Ishikawa (cell line): ENCODE measurements around the gene PPP1R36.

Source experiments
- CEBPB ChIP-seq: IDR thresholded peaks from 2 replicates; pipeline ENCODE4 v1.6.1; 2012
- CREB1 ChIP-seq: IDR thresholded peaks from 2 replicates; pipeline ENCODE4 v1.6.1; 2012; ENCODE audit warnings: low read depth
- EGR1 ChIP-seq: IDR thresholded peaks from 2 replicates; pipeline ENCODE4 v1.6.1; 2012
- EP300 ChIP-seq: IDR thresholded peaks from 2 replicates; pipeline ENCODE4 v1.6.1; 2012; ENCODE audit warnings: borderline replicate concordance
- FOXM1 ChIP-seq: IDR thresholded peaks from 2 replicates; pipeline ENCODE4 v1.6.1; 2012; ENCODE audit warnings: low read depth, borderline replicate concordance
- MAX ChIP-seq: IDR thresholded peaks from 2 replicates; pipeline ENCODE4 v1.6.1; 2012
- NFIC ChIP-seq: IDR thresholded peaks from 2 replicates; pipeline ENCODE4 v1.6.1; 2012
- RAD21 ChIP-seq: IDR thresholded peaks from 2 replicates; pipeline ENCODE4 v1.6.1; 2012; ENCODE audit warnings: low read depth
- REST ChIP-seq: IDR thresholded peaks from 2 replicates; pipeline ENCODE4 v1.6.1; 2012; ENCODE audit warnings: low read depth, mild to moderate bottlenecking
- TAF1 ChIP-seq: IDR thresholded peaks from 2 replicates; pipeline ENCODE4 v1.6.1; 2012; ENCODE audit warnings: low read depth, mild to moderate bottlenecking
- TCF12 ChIP-seq: IDR thresholded peaks from 2 replicates; pipeline ENCODE4 v1.6.1; 2012; ENCODE audit warnings: low read depth
- TEAD4 ChIP-seq: IDR thresholded peaks from 2 replicates; pipeline ENCODE4 v1.6.1; 2012
- USF1 ChIP-seq: IDR thresholded peaks from 2 replicates; pipeline ENCODE4 v1.6.1; 2012
- YY1 ChIP-seq: IDR thresholded peaks from 2 replicates; pipeline ENCODE4 v1.6.1; 2012; ENCODE audit warnings: low read depth
- ZBTB7A ChIP-seq: IDR thresholded peaks from 2 replicates; pipeline ENCODE4 v1.6.1; 2012; ENCODE audit warnings: low read depth

PPP1R36 gene

GRCh38 chr14:64549791-64550620 is at the start of gene PPP1R36:
TSS of gene PPP1R36 (plus strand) at chr14:64549961. CDS start at chr14:64549998, 37 bp downstream.
- TF ChIP-seq USF1, result no peak
- TF ChIP-seq MAX, result no peak
- TF ChIP-seq TCF12, result no peak
- no peak for TF ChIP-seq RAD21
- TF ChIP-seq YY1, result no peak
- TF ChIP-seq FOXM1, result no peak
- TF ChIP-seq TAF1, result no peak

GRCh38 chr14:64500088-64500487 is 49.7 kb upstream of the PPP1R36 start:
- TF ChIP-seq CEBPB (peak; percentile 59), ZBTB7A (no peak), TCF12 (no peak), USF1 (no peak)

- no peak for TF ChIP-seq NFIC
- TF ChIP-seq TCF12, result 0 out of 2 replicates have a peak, but pooled peaks have one; percentile 26
- TF ChIP-seq REST, result no peak
- 0 out of 2 replicates have a peak, but pooled peaks have one; percentile 7 for TF ChIP-seq USF1
- no peak for TF ChIP-seq CREB1
- no peak; the same call in 1 of the 2 replicates for TF ChIP-seq EP300
- TF ChIP-seq CEBPB, result peak; percentile 96
- no peak for TF ChIP-seq FOXM1
- TF ChIP-seq TAF1, result no peak
These were observed 48.2 kb upstream of the PPP1R36 start for GRCh38 chr14:64501411-64502171.

- TF ChIP-seq FOXM1 (no peak), REST (no peak), TCF12 (no peak), TAF1 (no peak), RAD21 (no peak), TEAD4 (no peak), CEBPB (no peak), MAX (no peak), YY1 (no peak), CREB1 (no peak), USF1 (no peak), EGR1 (no peak), EP300 (no peak)
These were observed 47.3 kb upstream of the PPP1R36 start for GRCh38 chr14:64502456-64502855.
